22Rv1 (cell line): ENCODE results near the gene MMP28.

Source experiments
- H3K27ac ChIP-seq: fragments of 450-650 bp; 2 replicates; pipeline ENCODE4 v1.5.1; 2017
- CTCF ChIP-seq: fragments of 450-650 bp; IDR thresholded peaks from 2 replicates; pipeline ENCODE4 v1.5.1; 2017; ENCODE audit warnings: mild to moderate bottlenecking
- ZFX ChIP-seq: fragments of 450-650 bp; IDR thresholded peaks from 2 replicates; pipeline ENCODE4 v1.6.1; 2017; ENCODE audit warnings: antibody characterized with exemption, borderline replicate concordance

The MMP28 gene

DNA sequence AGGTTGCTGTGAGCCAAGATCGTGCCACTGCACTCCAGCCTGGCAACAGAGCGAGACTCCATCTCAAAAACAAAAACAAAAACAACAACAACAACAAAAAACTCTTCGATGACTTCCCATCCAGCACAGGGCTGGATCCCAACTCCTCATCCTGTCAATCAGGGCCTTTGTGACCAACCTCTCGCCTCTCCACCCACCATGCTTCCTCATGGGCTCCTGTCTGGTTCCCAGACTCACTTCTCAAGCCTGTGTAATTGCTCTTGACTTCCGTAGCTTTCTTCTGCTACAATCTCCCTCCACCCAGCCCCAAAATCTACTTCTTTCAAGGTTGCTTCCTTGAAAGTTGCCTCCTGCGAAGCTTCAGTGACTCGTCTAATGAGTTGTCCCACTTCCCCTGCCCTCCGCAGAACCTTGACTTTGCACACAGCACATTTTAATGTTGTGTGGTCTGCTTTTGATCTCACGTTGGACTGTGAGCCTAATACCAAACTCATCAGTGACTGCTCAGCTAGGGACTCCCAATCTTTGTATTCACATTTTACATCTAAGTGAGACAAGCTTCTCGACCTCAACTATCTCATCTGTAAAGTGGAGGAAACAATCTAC, 64.9 kb downstream of the MMP28 start:
- no peak overlapping the region for H3K27ac ChIP-seq

DNA sequence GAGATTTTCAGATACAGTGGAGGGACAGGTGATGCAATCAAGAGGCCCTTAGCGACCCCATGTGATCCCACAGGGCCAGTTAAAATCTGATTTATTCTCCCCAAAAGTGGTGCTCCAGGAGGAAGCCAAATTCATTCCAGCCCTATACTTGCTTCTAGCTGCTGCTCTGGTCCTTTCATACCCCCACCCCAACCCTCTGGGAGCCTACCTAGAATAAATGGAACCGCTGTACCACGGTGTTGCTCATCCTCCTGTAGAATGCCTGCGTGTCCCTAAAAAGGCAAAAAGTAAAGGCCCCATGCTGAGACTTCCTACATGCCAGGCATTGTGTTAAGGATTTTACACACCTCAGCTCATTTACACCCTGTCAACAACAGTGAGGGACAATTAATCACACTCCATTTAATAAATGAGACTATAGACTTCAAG, 66.0 kb downstream of the MMP28 start:
- H3K27ac ChIP-seq, result no peak overlapping the region
- TF ChIP-seq ZFX, result no peak
- TF ChIP-seq CTCF, result no peak

More for the DNA sequence above, 64.9 kb downstream of the MMP28 start:
- TF ChIP-seq ZFX, result no peak
- no peak for TF ChIP-seq CTCF

DNA sequence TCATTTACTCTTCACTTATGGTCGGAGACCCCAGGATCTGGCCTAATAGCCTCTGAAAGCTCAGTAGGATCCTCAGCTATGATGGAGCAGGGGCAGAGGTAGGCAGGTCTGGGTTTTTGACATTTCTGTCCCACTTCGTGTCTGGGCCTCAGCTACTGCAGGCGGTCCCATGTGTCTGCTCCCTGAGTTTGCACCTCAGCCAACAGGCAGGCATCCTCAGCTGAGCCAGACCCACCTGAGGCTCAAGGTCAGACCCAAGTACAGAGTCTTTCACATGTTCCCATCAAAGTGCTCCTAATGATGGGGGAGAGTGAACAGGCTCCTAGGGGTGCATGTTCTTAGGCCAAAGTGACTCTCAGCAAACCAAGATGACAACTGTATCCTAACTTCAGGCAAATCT, 66.9 kb downstream of the MMP28 start:
- TF ChIP-seq ZFX (no peak), CTCF (no peak)
- no peak overlapping the region for H3K27ac ChIP-seq

GRCh38 chr17:35727635-35728034, 67.8 kb downstream of the MMP28 start:
- no peak for TF ChIP-seq ZFX
- no peak overlapping the region for H3K27ac ChIP-seq

DNA sequence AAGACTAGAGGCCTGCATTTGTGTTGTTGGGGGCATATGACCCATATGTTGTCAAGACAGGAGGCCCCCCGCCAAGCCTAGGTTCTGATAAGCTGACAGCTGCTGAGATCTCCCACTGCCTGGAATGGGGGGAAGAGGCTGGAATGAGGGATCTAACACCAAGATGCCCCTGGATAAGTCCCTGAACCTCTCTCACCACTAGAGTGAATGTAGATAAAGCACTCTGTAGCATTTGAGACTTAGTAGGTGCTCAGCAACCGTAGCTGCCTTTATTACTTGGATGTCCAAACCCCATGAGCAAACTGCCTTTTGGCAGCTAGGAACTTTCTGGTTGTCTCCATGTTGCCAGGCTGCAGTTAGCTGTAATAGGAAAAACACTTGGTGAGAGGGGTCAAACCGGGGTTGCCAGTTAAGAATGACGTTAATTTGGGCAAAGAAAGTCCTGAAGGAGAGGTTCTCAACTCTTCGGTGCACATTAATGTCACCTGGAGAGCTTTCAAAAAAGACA, 68.4 kb downstream of the MMP28 start:
- H3K27ac ChIP-seq, result no peak overlapping the region
- TF ChIP-seq ZFX (no peak), CTCF (no peak)

- TF ChIP-seq ZFX (no peak), CTCF (no peak)
- no peak overlapping the region for H3K27ac ChIP-seq
Measured at GRCh38 chr17:35726127-35726952, 69.1 kb downstream of the MMP28 start.

DNA sequence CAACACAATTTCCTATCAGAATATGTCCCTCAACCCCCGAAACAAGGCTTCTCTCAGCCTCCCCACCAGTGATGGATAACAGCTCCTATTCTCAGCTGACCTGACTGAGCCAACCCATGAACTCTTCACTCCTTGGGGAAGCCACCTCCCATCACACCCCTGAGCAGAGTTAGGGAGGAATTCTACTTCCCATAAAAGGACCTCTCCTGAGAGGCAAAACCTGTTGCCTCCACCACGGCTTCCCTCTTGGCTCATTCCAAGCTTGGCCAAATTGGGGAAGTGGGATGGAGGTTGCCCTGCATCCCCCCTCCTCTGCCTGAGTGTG, 69.7 kb downstream of the MMP28 start:
- no peak for TF ChIP-seq CTCF
- TF ChIP-seq ZFX, result no peak
- no peak overlapping the region for H3K27ac ChIP-seq
